ENCODE measurements around the gene CEP76. TPM values are rescaled to one million over a fixed set of nuclear protein-coding genes. Genes with fewer than 3 reads are reported as not detected.

Gene CEP76
- total RNA-seq, 2 donors from 2014 or later: 5.2 to 8.3 TPM

- Histone ChIP-seq H3K27ac (peak overlapping the region; percentile 96 to 99), H3K9me3 (no peaks in the 10 kb centered on the region), H3K27me3 (replicated peaks; ENCODE audit: insufficient read depth) (no peaks in the 10 kb centered on the region), H3K36me3 (no peaks in the 10 kb centered on the region), H3K4me1 (ENCODE audit: control insufficient read depth in 1 of 2, low read depth in 2 of 2) (peaks cover 24 to 39% of the 10 kb centered on the region in 2 donors), H3K4me3 (peak overlapping the region; percentile 97)
- no peak for DNase-seq (ENCODE audit: low spot score)
- no peak for ATAC-seq (ENCODE audit: insufficient number of reproducible peaks, low FRiP score, low read depth)
- TF ChIP-seq CTCF (IDR thresholded peaks at IDR 0.05): no peak
These were observed 46.0 kb downstream of the CEP76 start for GRCh38 chr18:12656605-12656937.

DNA sequence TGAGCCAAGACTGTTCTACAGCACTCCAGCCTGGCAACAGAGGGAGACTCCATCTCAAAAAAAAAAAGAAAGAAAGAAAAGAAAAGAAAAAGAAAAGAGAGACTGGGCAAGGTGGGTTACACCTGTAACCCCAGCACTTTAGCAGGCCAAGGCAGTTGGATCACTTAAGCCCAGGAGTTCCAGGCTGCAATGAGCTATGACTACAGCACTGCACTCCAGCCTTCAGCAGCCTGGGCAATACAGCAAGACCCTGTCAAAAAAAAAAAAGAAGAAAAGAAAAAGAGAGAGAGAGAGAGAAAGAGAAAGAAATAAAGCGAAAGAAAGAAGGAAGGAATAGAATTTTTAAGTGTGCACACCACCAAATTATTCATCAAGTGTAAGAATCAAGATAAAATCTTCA, 47.6 kb downstream of the CEP76 start:
- ATAC-seq (ENCODE audit: insufficient number of reproducible peaks, low FRiP score, low read depth): no peak
- Histone ChIP-seq H3K36me3 (no peaks in the 10 kb centered on the region), H3K27ac (no peak overlapping the region), H3K27me3 (replicated peaks; ENCODE audit: insufficient read depth) (no peaks in the 10 kb centered on the region), H3K4me3 (no peak overlapping the region), H3K4me1 (ENCODE audit: control insufficient read depth in 1 of 2, low read depth in 2 of 2) (peaks cover 24 to 47% of the 10 kb centered on the region in 2 donors), H3K9me3 (no peaks in the 10 kb centered on the region)
- TF ChIP-seq CTCF (IDR thresholded peaks at IDR 0.05): no peak
- no peak for DNase-seq (ENCODE audit: low spot score)

DNA sequence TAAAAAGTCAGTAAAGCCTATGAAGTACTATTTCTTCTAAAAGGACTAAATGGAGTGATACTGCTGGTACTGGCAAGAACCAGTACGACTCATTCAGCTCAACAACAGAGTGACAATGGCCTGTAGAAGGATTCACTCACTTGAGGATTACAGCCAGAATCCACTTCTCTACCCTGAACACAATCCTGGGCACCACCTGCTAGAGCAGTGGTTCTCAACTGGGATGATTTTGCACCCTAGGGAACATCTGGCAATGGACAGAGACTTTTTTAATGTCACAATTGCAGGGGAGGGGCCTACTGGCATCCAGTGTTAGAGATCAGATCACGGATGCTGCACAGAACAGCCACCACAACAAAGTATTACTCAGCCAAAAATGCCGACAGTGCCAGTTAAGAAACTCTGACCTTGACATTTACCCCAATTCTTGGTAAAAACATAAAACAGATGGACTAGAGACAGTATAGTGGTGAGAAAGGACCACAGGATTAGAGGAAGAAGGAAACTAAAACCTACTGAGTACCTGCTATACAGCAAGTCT, 49.6 kb downstream of the CEP76 start:
- DNase-seq (ENCODE audit: low spot score) (no peak), ATAC-seq (ENCODE audit: insufficient number of reproducible peaks, low FRiP score, low read depth) (no peak)
- Histone ChIP-seq H3K27ac (peak overlapping the region in 1 of 2 donors; percentile 21), H3K4me1 (ENCODE audit: control insufficient read depth in 1 of 2, low read depth in 2 of 2) (peaks cover 24 to 47% of the 10 kb centered on the region in 2 donors), H3K9me3 (no peaks in the 10 kb centered on the region), H3K4me3 (no peak overlapping the region), H3K27me3 (replicated peaks; ENCODE audit: insufficient read depth) (no peaks in the 10 kb centered on the region), H3K36me3 (no peaks in the 10 kb centered on the region)
- TF ChIP-seq CTCF (IDR thresholded peaks at IDR 0.05): no peak

- Histone ChIP-seq H3K36me3 (no peaks in the 10 kb centered on the region), H3K9me3 (no peaks in the 10 kb centered on the region), H3K27ac (peak overlapping the region in 1 of 2 donors; percentile 5), H3K4me3 (no peak overlapping the region), H3K27me3 (replicated peaks; ENCODE audit: insufficient read depth) (no peaks in the 10 kb centered on the region), H3K4me1 (ENCODE audit: control insufficient read depth in 1 of 2, low read depth in 2 of 2) (peaks cover 24 to 47% of the 10 kb centered on the region in 2 donors)
- no peak for TF ChIP-seq CTCF (IDR thresholded peaks at IDR 0.05)
- ATAC-seq (ENCODE audit: insufficient number of reproducible peaks, low FRiP score, low read depth): no peak
- no peak for DNase-seq (ENCODE audit: low spot score)
These were observed 50.9 kb downstream of the CEP76 start for GRCh38 chr18:12651651-12652050.

DNA sequence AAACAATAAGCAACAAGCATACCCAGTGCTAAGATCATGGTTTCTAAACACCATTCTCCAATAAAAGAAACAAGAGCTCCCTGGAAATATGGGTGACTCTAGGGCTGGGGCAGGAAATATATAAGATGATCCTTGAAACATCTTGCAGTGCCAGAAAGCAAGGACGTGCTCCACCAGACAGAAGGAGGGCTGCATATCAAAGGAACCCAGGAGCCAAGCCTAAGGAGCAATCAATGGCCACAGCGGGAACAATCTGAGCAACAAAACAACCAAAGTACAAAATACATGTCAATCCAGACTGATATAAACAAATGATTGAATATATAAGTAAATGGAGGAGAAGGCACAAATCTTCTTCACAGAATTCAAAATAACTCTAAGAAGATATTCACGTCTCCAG, 54.8 kb downstream of the CEP76 start:
- Histone ChIP-seq H3K9me3 (no peaks in the 10 kb centered on the region), H3K27me3 (replicated peaks; ENCODE audit: insufficient read depth) (no peaks in the 10 kb centered on the region), H3K4me3 (no peak overlapping the region), H3K36me3 (no peaks in the 10 kb centered on the region), H3K27ac (no peak overlapping the region), H3K4me1 (ENCODE audit: control insufficient read depth in 1 of 2, low read depth in 2 of 2) (peaks cover 12 to 43% of the 10 kb centered on the region in 2 donors)
- ATAC-seq (ENCODE audit: insufficient number of reproducible peaks, low FRiP score, low read depth) (no peak), DNase-seq (ENCODE audit: low spot score) (no peak)
- no peak for TF ChIP-seq CTCF (IDR thresholded peaks at IDR 0.05)
